Measurements from ENCODE around the gene TUBB.

Gene TUBB

GRCh38 chr6:30682143-30683117 is 37.7 kb upstream of the TUBB start (continued):
- no peak for TF ChIP-seq ZNF529 (tag by site-specific recombination; IDR thresholded peaks at IDR 0.05; ENCODE audit: insufficient replicate concordance)
- TF ChIP-seq ZNF10 (tag by site-specific recombination; IDR thresholded peaks at IDR 0.05) = no peak
- no peak for TF ChIP-seq ZNF623 (tag by site-specific recombination; IDR thresholded peaks at IDR 0.05)
- TF ChIP-seq REST (tag by site-specific recombination; IDR thresholded peaks at IDR 0.05) = no peak
- TF ChIP-seq ZNF214 (tag by site-specific recombination; IDR thresholded peaks at IDR 0.05; ENCODE audit: borderline replicate concordance) = no peak
- TF ChIP-seq, protein P1, sequence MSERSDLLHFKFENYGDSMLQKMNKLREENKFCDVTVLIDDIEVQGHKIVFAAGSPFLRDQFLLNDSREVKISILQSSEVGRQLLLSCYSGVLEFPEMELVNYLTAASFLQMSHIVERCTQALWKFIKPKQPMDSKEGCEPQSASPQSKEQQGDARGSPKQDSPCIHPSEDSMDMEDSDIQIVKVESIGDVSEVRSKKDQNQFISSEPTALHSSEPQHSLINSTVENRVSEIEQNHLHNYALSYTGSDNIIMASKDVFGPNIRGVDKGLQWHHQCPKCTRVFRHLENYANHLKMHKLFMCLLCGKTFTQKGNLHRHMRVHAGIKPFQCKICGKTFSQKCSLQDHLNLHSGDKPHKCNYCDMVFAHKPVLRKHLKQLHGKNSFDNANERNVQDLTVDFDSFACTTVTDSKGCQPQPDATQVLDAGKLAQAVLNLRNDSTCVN (tag by site-specific recombination; optimal IDR thresholded peaks at IDR 0.05) = no peak
- no peak for TF ChIP-seq ZNF777 (tag by site-specific recombination; IDR thresholded peaks at IDR 0.05; ENCODE audit: borderline replicate concordance)
- TF ChIP-seq ZNF426 (tag by site-specific recombination; IDR thresholded peaks at IDR 0.05) = no peak
- TF ChIP-seq ZNF37A (tag by site-specific recombination; IDR thresholded peaks at IDR 0.05) = no peak
- 0 out of 2 replicates have a peak, but pooled peaks have one; percentile 37 for TF ChIP-seq HIC1 (tag by site-specific recombination; IDR thresholded peaks at IDR 0.05)
- TF ChIP-seq ZNF629 (tag by site-specific recombination; IDR thresholded peaks at IDR 0.05) = peak; percentile 6; the same call in 1 of the 2 replicates
- TF ChIP-seq ZNF362 (tag by site-specific recombination; IDR thresholded peaks at IDR 0.05) = peak; percentile 51; the same call in 1 of the 2 replicates
- no peak for TF ChIP-seq SALL2 (tag by site-specific recombination; IDR thresholded peaks at IDR 0.05; ENCODE audit: borderline replicate concordance)
- TF ChIP-seq ZNF677 (tag by site-specific recombination; IDR thresholded peaks at IDR 0.05) = no peak
- TF ChIP-seq WT1 (tag by site-specific recombination; IDR thresholded peaks at IDR 0.05) = no peak
- TF ChIP-seq BCL11A (tag by site-specific recombination; IDR thresholded peaks at IDR 0.05; ENCODE audit: low read depth) = no peak
- no peak for TF ChIP-seq MYNN (tag by site-specific recombination; IDR thresholded peaks at IDR 0.05; ENCODE audit: borderline replicate concordance)
- no peak for TF ChIP-seq ZNF548 (tag by site-specific recombination; IDR thresholded peaks at IDR 0.05)
- no peak for TF ChIP-seq ZNF692 (tag by site-specific recombination; IDR thresholded peaks at IDR 0.05)
- TF ChIP-seq TSHZ1 (tag by site-specific recombination; IDR thresholded peaks at IDR 0.05; ENCODE audit: borderline replicate concordance) = no peak
- TF ChIP-seq OSR2 (tag by site-specific recombination; IDR thresholded peaks at IDR 0.05) = peak; percentile 7; the same call in 1 of the 2 replicates
- no peak for TF ChIP-seq ZNF391 (tag by site-specific recombination; IDR thresholded peaks at IDR 0.05; ENCODE audit: borderline replicate concordance, low read depth)
- TF ChIP-seq KLF10 (tag by site-specific recombination; IDR thresholded peaks at IDR 0.05) = 0 out of 2 replicates have a peak, but pooled peaks have one; percentile 32
- no peak for TF ChIP-seq ZNF521 (tag by site-specific recombination; IDR thresholded peaks at IDR 0.05)
- TF ChIP-seq ZNF16 (tag by site-specific recombination; IDR thresholded peaks at IDR 0.05; ENCODE audit: low read depth) = no peak
